IMR-90 (cell line): ENCODE results near the gene SHC2.

ENCODE experiments used
- MAZ ChIP-seq: IDR thresholded peaks from 2 replicates; pipeline ENCODE4 v1.6.1; 2012; ENCODE audit warnings: low read depth, mild to moderate bottlenecking, low read length, improper control_type of control experiment, moderate library complexity, borderline replicate concordance
- POLR2A ChIP-seq: IDR thresholded peaks from 2 replicates; pipeline ENCODE4 v1.6.1; 2012; ENCODE audit warnings: mild to moderate bottlenecking, low read depth, low read length
- RAD21 ChIP-seq: IDR thresholded peaks from 2 replicates; pipeline ENCODE4 v1.6.1; 2012; ENCODE audit warnings: low read length, improper control_type of control experiment
- TF ChIP-seq, protein P1 (sequence below): conservative IDR thresholded peaks from 2 replicates; pipeline ENCODE4 v1.5.1; 2012; ENCODE audit warnings: mild to moderate bottlenecking, low read depth, low read length, improper control_type of control experiment

DNA sequence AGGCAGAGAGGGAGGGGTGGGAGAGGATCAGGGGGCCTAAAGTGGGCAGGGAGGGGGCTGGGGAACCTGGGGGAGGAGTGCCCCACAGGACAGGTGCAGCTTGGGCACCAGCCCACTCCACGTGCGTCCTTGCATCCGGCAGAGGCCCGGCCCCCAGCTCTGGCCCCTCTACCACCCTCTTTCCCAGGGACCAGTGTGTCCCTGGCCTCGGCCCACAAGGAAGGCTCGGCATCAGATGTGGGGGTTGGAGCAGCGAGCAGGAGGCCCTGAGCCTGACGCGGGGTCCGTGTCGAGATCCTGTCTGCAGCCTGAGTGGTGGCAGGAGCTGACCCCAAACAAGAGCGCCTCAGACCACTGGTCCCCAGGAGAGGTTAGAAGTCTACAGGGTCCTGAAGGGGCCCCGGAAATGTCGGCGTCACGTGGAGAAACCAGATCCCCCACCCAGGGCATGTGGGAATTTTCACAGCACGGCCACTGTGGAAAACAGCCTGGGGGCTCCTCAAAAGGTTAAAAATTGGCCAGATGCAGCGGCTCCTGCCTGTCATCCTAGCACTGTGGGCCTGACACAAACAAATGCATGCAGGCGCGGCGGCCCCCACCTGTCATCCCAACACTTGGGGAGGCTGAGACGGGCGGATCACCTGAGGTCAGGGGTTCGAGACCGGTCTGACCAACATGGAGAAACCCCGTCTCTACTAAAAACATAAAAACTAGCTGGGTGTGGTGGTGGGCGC is 21.5 kb downstream of the SHC2 start:
- TF ChIP-seq POLR2A, result no peak
- TF ChIP-seq, protein P1, sequence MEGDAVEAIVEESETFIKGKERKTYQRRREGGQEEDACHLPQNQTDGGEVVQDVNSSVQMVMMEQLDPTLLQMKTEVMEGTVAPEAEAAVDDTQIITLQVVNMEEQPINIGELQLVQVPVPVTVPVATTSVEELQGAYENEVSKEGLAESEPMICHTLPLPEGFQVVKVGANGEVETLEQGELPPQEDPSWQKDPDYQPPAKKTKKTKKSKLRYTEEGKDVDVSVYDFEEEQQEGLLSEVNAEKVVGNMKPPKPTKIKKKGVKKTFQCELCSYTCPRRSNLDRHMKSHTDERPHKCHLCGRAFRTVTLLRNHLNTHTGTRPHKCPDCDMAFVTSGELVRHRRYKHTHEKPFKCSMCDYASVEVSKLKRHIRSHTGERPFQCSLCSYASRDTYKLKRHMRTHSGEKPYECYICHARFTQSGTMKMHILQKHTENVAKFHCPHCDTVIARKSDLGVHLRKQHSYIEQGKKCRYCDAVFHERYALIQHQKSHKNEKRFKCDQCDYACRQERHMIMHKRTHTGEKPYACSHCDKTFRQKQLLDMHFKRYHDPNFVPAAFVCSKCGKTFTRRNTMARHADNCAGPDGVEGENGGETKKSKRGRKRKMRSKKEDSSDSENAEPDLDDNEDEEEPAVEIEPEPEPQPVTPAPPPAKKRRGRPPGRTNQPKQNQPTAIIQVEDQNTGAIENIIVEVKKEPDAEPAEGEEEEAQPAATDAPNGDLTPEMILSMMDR, result no peak
- TF ChIP-seq MAZ, result no peak
- TF ChIP-seq RAD21, result no peak
